PC-9 (cell line): ENCODE data around the gene TOX2.

Experiments
- EZH2 ChIP-seq: fragments of 200-600 bp; sonication (generic); IDR thresholded peaks from 2 replicates; pipeline ENCODE4 v1.8.0; 2017; ENCODE audit warnings: antibody characterized with exemption, low read depth
- TF ChIP-seq, protein P1 (sequence below): fragments of 200-600 bp; sonication (generic); conservative IDR thresholded peaks from 2 replicates; pipeline ENCODE4 v1.6.1; 2017; ENCODE audit warnings: mixed run types, antibody characterized with exemption, mild to moderate bottlenecking, moderate library complexity

DNA sequence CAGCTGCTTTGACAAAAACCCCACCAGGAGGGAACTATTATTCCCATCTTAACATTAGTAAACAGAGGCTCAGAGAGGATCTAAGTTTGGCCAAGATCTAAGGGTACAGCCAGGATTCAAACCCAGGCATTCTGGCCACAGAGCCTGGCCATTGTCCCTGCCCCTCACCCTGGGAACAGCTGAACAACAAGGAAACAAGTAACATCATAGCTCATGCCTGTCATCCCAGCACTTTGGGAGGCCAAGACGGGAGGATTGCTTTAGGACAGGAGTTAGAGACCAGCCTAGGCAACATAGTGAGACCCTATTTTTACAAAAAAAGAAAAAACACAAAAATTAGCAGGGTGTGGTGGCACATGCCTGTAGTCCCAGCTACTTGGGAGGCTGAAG is 27.5 kb downstream of the TOX2 start:
- TF ChIP-seq, protein P1, sequence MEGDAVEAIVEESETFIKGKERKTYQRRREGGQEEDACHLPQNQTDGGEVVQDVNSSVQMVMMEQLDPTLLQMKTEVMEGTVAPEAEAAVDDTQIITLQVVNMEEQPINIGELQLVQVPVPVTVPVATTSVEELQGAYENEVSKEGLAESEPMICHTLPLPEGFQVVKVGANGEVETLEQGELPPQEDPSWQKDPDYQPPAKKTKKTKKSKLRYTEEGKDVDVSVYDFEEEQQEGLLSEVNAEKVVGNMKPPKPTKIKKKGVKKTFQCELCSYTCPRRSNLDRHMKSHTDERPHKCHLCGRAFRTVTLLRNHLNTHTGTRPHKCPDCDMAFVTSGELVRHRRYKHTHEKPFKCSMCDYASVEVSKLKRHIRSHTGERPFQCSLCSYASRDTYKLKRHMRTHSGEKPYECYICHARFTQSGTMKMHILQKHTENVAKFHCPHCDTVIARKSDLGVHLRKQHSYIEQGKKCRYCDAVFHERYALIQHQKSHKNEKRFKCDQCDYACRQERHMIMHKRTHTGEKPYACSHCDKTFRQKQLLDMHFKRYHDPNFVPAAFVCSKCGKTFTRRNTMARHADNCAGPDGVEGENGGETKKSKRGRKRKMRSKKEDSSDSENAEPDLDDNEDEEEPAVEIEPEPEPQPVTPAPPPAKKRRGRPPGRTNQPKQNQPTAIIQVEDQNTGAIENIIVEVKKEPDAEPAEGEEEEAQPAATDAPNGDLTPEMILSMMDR: no peak
- TF ChIP-seq EZH2: no peak
